Tibial nerve (tissue), 4 donors: Measurements from ENCODE around the gene KRT6B.

Experiments
- CTCF ChIP-seq, 5 experiments: fragments of 200-600 bp in 3 of 5; fragments of 450-650 bp in 2 of 5; sonication (generic) in 3 of 5; IDR thresholded peaks; one replicate each; pipeline ENCODE4 v1.5.1; 2016 to 2019; ENCODE audit warnings: antibody characterized with exemption in 5 of 5, mild to moderate bottlenecking in 3 of 5, moderate library complexity in 2 of 5
- EP300 ChIP-seq, 2 donors: sonication (generic); formaldehyde crosslinking; IDR thresholded peaks; one replicate each; pipeline ENCODE4 v1.6.1; 2017; ENCODE audit warnings: antibody characterized with exemption in 2 of 2, mild to moderate bottlenecking in 1 of 2
- POLR2A ChIP-seq, 2 donors: fragments of 450-650 bp; IDR thresholded peaks; one replicate each; pipeline ENCODE4 v1.6.1; 2017; ENCODE audit warnings: antibody characterized with exemption in 2 of 2, mild to moderate bottlenecking in 2 of 2, moderate library complexity in 2 of 2

- TF ChIP-seq POLR2A (IDR thresholded peaks at IDR 0.05) (no peak), CTCF (IDR thresholded peaks at IDR 0.05) (no peak), EP300 (IDR thresholded peaks at IDR 0.05) (no peak)
These were observed 14.4 kb downstream of the KRT6B start for GRCh38 chr12:52437508-52437907.
